ENCODE data around the gene KRTAP1-3.

GRCh38 chr17:41037853-41038350 lies 3.2 kb upstream of the KRTAP1-3 start:
- TF ChIP-seq BCL11A (tag by site-specific recombination; IDR thresholded peaks at IDR 0.05; ENCODE audit: low read depth) (no peak), ZBTB17 (tag by site-specific recombination; IDR thresholded peaks at IDR 0.05) (no peak), YY1 (tag by site-specific recombination; IDR thresholded peaks at IDR 0.05) (no peak), ZBTB10 (tag by site-specific recombination; IDR thresholded peaks at IDR 0.05) (no peak), ZNF449 (tag by site-specific recombination; IDR thresholded peaks at IDR 0.05) (no peak), ZNF274 (IDR thresholded peaks at IDR 0.05; ENCODE audit: low read length) (no peak), ZNF274 (tag by site-specific recombination; IDR thresholded peaks at IDR 0.05; ENCODE audit: borderline replicate concordance) (no peak), CTCF (tag by site-specific recombination; IDR thresholded peaks at IDR 0.05) (no peak), HOXA7 (CRISPR knock-in tag; IDR thresholded peaks at IDR 0.05; ENCODE audit: borderline replicate concordance) (no peak), KLF9 (tag by site-specific recombination; IDR thresholded peaks at IDR 0.05; ENCODE audit: low read depth) (no peak), KLF16 (tag by site-specific recombination; IDR thresholded peaks at IDR 0.05) (no peak), ZNF423 (tag by site-specific recombination; IDR thresholded peaks at IDR 0.05) (no peak), ZNF398 (tag by site-specific recombination; IDR thresholded peaks at IDR 0.05) (no peak), ZNF362 (tag by site-specific recombination; IDR thresholded peaks at IDR 0.05) (no peak), SALL2 (tag by site-specific recombination; IDR thresholded peaks at IDR 0.05; ENCODE audit: borderline replicate concordance) (no peak)

Data from HEK293 (cell line).